ENCODE measurements around the gene CHMP4B.

CHMP4B gene, protein sequence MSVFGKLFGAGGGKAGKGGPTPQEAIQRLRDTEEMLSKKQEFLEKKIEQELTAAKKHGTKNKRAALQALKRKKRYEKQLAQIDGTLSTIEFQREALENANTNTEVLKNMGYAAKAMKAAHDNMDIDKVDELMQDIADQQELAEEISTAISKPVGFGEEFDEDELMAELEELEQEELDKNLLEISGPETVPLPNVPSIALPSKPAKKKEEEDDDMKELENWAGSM

DNA sequence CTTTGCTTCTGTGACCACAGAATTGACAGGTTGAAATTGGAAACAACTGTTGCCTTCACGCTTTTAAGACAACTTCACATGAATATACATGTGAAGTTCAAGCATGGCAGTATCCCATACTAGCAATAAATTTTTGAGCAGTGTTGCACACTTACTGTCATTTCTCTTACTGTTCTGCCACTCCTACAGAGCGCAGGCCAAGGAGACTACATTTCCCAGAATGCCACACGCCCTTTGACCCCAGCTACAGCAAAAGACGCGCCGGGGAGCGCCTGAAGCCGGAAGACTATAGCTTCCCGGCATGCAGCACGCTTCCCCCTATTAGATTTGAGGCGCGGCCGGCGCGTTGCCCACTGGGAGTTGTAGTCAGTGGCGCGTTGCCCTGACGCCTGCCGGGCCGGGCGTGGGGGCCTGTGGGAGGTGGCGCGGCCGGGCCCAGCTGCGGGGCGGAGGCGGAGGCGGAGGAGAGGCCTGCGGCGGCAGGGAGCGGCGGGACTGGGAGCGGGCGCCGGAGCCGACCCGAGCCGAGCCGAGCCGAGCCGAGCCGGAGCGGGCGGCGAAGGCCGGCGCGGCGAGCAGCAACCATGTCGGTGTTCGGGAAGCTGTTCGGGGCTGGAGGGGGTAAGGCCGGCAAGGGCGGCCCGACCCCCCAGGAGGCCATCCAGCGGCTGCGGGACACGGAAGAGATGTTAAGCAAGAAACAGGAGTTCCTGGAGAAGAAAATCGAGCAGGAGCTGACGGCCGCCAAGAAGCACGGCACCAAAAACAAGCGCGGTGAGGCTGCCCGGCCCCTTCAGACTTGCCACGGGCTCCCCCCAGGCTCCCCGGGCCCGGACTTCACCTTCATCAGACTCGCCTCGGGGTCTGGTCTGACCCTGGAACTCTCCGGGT lies at the start of gene CHMP4B:
Gene CHMP4B, plus strand, starts transcription at position 464 of the 891 bp plus-strand sequence. Its CDS starts 121 bp downstream, at position 585.
- DNase-seq (ENCODE audit: low read depth, low spot score) = peak; percentile 95

DNA sequence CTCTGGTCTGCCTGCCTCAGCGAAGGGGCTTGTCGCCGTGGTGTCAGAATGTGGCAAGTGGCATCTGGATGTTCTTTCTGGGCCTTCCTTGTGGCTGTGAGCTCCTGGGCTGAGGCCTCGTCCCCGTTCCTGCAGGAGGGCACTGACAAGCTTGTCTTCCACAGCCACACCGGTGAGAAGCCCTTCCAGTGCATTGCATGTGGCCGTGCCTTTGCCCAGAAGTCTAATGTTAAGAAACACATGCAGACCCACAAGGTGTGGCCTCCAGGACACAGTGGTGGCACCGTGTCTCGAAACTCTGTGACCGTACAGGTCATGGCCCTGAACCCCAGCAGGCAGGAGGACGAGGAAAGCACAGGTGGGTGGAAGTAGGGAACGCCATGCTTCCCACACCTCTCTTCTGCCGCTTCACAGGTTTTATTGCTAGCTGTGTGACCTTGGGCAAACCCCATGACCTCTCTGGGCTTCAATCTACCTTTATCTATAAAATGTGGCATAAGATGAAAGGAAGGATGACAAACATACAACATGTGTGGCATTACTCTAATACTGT lies 49.4 kb upstream of the CHMP4B start:
- DNase-seq (ENCODE audit: low read depth, low spot score) = no peak

DNA sequence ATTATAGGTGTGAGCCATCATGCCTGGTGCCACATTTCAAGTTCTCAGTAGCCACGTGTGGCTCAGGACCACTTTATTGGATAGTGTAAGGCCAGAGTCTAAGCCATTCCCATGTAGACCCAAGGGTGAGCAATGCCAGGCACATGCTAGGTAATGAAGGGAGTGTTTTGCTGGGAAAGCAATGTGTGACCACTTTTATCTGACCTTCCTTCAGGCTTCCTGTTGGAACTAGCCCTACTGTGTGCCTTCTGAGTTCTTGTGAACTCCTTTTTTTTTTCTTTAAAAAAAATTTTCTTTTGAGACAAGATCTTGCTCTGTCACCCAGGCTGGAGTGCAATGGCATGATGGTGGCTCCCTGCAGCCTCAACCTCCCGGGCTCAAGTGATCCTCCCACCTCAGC lies 46.0 kb upstream of the CHMP4B start:
- no peak for DNase-seq (ENCODE audit: low read depth, low spot score)

- no peak for DNase-seq (ENCODE audit: low read depth, low spot score)
These were observed 45.6 kb upstream of the CHMP4B start for GRCh38 chr20:33765592-33765991.

DNA sequence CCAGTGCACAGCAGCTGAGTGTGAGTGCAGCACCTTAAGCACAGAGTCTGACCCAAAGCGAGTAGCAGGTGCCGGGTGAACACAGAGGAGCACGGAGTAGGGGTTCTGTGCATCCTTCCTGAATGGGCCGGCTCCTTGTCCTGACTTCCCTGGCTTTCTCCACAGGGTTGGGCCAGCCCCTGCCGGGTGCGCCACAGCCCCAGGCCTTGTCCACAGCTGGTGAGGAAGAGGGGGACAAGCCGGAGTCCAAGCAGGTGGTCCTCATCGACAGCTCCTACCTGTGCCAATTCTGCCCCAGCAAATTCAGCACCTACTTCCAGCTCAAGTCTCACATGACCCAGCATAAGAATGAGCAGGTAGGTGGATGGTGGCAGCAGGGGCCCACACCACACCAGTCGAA lies 44.5 kb upstream of the CHMP4B start:
- no peak for DNase-seq (ENCODE audit: low read depth, low spot score)

DNA sequence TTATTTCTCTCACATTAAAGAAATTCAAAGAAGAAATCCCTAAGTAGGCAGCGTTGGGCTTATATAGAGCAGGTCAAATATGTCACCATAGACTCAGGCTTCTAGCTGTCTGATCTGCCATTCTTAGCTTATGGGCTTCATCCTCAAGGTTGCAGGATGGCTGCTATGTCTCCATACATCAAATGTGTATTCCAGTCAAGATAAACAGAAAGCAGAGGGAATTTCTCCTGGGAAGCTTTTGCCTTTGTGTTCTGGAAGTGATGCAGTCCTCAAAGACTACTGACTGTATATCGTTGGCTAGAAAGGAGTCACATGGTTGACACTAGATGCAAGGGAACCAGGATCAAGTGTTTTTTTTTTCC lies 43.4 kb upstream of the CHMP4B start:
- DNase-seq (ENCODE audit: low read depth, low spot score) = no peak

DNA sequence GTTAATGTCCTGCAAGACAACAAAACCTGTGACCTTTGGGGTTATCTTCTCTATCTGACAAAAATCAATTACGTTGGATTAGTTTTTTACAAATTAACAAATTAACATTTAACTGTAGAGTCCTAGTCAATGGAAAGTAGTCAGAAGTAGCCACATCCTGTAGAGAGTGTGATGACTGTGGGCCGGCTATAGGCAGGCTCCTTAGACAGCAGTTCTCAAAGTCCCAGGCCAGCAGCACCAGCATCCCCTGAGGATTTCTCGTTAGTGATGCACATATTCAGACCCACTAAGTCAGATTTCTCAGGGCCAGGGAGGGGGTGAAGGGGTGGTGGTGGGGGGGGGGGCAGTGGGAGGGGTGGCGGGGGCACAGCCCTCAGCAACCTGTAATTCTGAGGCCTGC lies 42.1 kb upstream of the CHMP4B start:
- no peak for DNase-seq (ENCODE audit: low read depth, low spot score)

DNA sequence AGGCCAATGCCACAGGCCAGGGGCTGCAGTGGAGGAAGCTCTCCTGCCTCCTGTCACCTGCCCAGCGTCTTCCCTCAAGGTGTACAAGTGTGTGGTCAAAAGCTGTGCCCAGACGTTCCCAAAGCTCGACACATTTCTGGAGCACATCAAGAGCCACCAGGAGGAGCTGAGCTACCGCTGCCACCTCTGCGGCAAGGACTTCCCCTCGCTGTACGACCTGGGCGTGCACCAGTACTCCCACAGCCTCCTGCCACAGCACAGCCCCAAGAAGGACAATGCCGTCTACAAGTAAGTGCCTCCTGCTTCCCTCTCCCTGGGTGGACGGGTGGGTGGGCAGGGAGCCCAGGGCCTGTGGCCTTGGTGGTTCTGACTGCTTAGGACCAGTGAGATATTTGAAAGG lies 41.1 kb upstream of the CHMP4B start:
- DNase-seq (ENCODE audit: low read depth, low spot score) = no peak

GRCh38 chr20:33771938-33772337 lies 39.2 kb upstream of the CHMP4B start:
- DNase-seq (ENCODE audit: low read depth, low spot score) = no peak

- no peak for DNase-seq (ENCODE audit: low read depth, low spot score)
These were observed 38.7 kb upstream of the CHMP4B start for GRCh38 chr20:33772439-33772838.

DNA sequence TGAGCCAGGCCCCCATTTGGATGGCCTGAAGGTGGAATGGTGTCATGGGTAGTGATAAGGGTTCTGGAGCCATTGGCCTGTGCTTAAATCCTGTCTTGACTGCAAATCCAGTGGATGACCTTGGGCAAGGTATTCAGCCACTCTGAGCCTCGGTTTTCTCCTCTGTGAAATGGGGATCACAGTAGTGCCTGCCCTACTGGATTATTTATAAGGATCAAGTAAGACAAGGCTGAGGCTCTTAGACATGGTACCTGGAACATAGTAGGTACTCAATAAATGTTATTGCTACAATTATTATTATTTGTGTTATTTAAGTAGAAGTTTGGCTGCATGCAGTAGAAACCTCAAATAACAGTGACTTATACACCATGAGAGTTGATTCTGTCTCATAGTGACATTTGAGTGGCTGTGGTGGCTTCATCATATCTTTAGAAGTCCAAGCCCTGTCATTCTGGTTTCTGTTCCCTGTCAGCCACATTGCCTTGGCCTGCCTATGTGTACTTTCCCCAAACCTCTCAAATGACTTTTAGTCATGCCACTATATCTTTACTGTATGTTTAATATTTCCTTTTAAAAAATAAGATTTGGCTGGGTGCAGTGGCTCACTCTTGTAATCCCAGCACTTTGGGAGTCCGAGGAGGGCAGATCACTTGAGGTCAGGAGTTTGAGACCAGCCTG lies 37.6 kb upstream of the CHMP4B start:
- DNase-seq (ENCODE audit: low read depth, low spot score) = no peak

GRCh38 chr20:33777816-33778215 lies 33.3 kb upstream of the CHMP4B start:
- no peak for DNase-seq (ENCODE audit: low read depth, low spot score)

DNA sequence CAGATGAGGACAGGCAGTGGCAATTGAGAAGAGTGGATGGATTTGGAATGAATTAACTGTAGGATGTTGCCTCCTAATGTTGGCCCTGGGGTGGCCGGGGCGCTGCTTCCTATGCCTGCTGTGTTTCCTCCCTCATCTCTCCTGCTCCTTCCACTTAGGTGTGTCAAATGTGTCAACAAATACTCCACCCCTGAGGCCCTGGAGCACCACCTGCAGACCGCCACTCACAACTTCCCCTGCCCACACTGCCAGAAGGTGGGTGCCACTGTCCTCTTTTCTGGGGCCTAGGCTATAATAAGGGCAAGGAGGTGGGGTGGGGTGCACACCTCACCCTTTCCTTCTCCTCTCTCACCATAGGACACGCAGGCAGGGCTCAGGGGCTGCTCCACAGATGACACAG lies 30.0 kb upstream of the CHMP4B start:
- no peak for DNase-seq (ENCODE audit: low read depth, low spot score)

DNA sequence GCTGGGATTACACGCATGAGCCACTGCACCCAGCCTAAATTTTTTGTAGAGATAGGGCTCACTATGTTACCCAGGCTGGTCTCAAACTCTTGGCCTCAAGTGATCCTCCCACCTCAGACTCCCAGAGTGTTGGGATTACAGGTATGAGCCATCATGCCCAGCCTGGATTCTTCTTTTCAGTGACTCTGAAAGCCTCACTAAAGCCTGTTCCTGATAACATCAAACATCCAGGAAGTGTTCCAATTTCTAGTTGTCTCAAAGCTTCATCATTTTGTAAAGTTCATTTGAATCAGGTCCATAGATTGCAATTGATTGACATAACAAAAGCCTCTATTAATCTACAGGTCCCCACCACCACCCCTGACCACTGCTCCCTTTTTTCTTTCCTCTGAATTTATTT lies 29.2 kb upstream of the CHMP4B start:
- DNase-seq (ENCODE audit: low read depth, low spot score) = no peak

DNA sequence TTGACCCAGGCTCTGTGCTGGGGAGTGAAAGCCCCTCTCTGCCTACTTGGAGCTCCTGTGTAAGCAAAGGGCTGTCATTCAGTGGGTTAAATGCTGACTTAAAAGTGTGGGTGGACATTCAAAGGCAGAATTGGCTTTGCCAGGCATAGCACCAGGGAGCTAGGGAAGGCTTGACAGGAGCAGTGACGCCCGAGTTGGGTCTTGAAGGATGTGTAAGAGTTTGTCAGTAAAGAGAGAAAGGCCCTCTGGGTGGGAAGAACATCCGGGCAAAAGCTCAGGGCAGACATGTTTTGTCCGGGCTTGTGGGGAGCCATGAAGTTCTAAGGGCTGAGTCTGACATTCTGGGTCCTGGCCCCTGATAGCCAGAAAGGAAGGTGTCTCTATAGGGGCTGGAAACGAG lies 27.9 kb upstream of the CHMP4B start:
- no peak for DNase-seq (ENCODE audit: low read depth, low spot score)

GRCh38 chr20:33783818-33784217 lies 27.3 kb upstream of the CHMP4B start:
- no peak for DNase-seq (ENCODE audit: low read depth, low spot score)

- DNase-seq (ENCODE audit: low read depth, low spot score) = no peak
These were observed 26.9 kb upstream of the CHMP4B start for GRCh38 chr20:33784225-33784624.

GRCh38 chr20:33785503-33785902 lies 25.6 kb upstream of the CHMP4B start:
- DNase-seq (ENCODE audit: low read depth, low spot score) = no peak

GRCh38 chr20:33787253-33787891 lies 23.8 kb upstream of the CHMP4B start:
- no peak for DNase-seq (ENCODE audit: low read depth, low spot score)

- DNase-seq (ENCODE audit: low read depth, low spot score) = no peak
These were observed 22.6 kb upstream of the CHMP4B start for GRCh38 chr20:33788351-33789049.
